GM10248 (cell line): Measurements from ENCODE around the gene CHSY1.

Source experiments
- CTCF ChIA-PET: fragments of 300-600 bp; sonication (Branson Sonifier 250); formaldehyde crosslinking; extraction: SDS; loops from one replicate; lab custom pipeline; 2021; ENCODE audit warnings: antibody characterized with exemption; lab: Yijun Ruan, JAX
- POLR2A ChIA-PET: fragments of 350-650 bp; sonication (Branson Sonifier 250); formaldehyde crosslinking; extraction: SDS; loops from one replicate; lab custom pipeline; 2020; ENCODE audit warnings: antibody characterized with exemption; lab: Yijun Ruan, JAX
- DNase-seq: peaks from one replicate; pipeline ENCODE4 v3.0.0; 2012; ENCODE audit errors: extremely low spot score
- TF ChIP-seq, protein P1 (sequence below): IDR thresholded peaks from 2 replicates; pipeline ENCODE4 v1.5.1; 2012; ENCODE audit warnings: mild to moderate bottlenecking, low read depth; ENCODE audit errors: extremely low read depth, missing control alignments, control extremely low read depth

Gene CHSY1

DNA sequence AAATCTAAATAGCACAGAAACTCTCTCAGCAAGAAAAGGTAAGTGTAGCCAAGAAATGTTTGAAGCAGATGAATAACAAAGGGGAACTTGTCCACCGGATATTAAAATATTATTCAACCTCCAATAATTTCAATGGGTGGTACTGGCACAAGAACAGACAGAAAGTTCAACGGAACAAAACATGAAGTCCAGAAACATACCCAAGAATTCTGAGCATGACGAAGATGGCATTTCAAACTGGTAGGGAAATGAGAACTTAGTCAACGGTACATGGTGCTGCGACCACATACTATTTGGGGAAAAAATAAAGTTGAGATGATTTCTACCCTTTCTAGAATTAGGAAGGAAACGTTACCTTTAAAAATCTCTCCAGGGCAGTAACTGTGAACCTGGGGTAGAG lies 5.5 kb downstream of the CHSY1 start:
- no peak for DNase-seq

GRCh38 chr15:101244889-101245668 lies 6.8 kb downstream of the CHSY1 start:
- TF ChIP-seq, protein P1, sequence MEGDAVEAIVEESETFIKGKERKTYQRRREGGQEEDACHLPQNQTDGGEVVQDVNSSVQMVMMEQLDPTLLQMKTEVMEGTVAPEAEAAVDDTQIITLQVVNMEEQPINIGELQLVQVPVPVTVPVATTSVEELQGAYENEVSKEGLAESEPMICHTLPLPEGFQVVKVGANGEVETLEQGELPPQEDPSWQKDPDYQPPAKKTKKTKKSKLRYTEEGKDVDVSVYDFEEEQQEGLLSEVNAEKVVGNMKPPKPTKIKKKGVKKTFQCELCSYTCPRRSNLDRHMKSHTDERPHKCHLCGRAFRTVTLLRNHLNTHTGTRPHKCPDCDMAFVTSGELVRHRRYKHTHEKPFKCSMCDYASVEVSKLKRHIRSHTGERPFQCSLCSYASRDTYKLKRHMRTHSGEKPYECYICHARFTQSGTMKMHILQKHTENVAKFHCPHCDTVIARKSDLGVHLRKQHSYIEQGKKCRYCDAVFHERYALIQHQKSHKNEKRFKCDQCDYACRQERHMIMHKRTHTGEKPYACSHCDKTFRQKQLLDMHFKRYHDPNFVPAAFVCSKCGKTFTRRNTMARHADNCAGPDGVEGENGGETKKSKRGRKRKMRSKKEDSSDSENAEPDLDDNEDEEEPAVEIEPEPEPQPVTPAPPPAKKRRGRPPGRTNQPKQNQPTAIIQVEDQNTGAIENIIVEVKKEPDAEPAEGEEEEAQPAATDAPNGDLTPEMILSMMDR: no peak
- CTCF ChIA-PET: interaction anchor here (0.8 to 5.8 kb wide), 12 partner anchors 9 to 396 kb away, joined by 3 to 46 read pairs (median 3); no protein-coding TSS in a partner anchor
- DNase-seq: no peak
- POLR2A ChIA-PET: no interaction called here

More for the DNA sequence above, 5.5 kb downstream of the CHSY1 start:
- CTCF ChIA-PET: interaction anchor here (1.1 to 5.8 kb wide), 5 partner anchors 10 to 235 kb away, joined by 3 to 46 read pairs (median 4); no protein-coding TSS in a partner anchor
- POLR2A ChIA-PET: no interaction called here
- TF ChIP-seq, protein P1: no peak

DNA sequence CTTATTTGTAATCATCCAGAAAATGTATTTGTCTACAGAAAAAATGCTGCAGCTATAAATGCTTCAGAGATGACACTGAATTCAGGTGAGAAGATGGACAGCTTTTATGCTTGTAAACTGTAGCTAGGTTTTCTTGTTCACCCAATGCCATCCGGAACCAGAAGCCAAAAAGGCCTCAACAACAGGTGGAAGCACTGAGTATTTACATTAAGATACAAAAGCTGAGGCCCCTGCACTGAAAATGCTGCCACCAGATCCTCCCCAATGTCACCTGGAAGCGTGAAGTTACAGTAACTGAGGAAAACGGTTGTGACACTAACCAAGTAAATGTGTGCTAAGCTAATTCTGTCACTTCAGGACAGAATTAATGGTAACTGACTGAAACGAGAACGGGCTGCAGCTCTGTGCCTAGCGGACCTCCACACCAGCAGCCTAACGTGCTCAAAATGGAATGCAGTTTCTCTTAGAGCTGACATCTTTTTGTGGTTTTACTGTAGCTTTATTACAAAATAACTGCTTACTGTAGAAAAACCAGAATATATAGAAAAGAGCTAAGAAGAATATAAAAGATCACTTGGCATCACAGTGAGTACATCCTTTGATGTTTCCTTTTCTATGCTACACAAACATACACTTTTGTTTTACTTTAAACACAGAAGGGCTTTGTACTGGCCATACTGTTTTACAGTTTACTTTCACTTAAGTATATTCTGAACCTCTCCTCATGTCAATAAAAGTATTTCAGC lies 7.6 kb downstream of the CHSY1 start:
- TF ChIP-seq, protein P1: no peak
- no peak for DNase-seq
- ChIA-PET CTCF (interaction anchor here (0.8 to 5.8 kb wide), 7 partner anchors 8 to 397 kb away, joined by 3 to 46 read pairs (median 4); no protein-coding TSS in a partner anchor), POLR2A (no interaction called here)

DNA sequence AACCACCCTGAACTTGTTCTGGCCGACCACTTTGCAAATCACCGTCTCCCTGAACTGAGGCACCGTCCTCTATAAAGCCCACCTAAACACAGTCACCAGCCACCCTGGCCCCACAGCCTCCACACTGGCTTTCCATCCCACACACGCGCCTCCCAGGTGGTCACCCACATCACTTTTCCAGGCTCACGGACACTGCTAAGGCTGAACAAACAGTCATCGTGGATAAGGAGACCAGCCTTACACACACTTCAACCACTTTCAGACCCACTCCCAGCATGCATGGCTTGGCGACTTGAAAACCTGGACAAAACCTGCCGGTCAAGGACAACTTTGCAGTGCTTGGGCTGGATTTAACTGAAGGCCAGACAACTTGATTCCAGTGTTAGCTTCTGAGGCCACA lies 8.4 kb downstream of the CHSY1 start:
- DNase-seq: no peak
- POLR2A ChIA-PET: interaction anchor here (1.1 kb wide), 1 partner anchor 9 kb away, joined by 8 read pairs; the partner anchor contains the start of gene CHSY1
- TF ChIP-seq, protein P1: no peak
- CTCF ChIA-PET: interaction anchor here (1.1 to 5.8 kb wide), 6 partner anchors 8 to 235 kb away, joined by 3 to 46 read pairs (median 6); partner anchors contain the start of gene CHSY1

- CTCF ChIA-PET: interaction anchor here (1.1 to 5.8 kb wide), 5 partner anchors 9 to 235 kb away, joined by 3 to 46 read pairs (median 6); partner anchors contain the start of gene CHSY1
- POLR2A ChIA-PET: interaction anchor here (1.1 kb wide), 1 partner anchor 9 kb away, joined by 8 read pairs; the partner anchor contains the start of gene CHSY1
- DNase-seq: no peak
- TF ChIP-seq, protein P1: no peak
Measured at GRCh38 chr15:101242999-101243336, 8.9 kb downstream of the CHSY1 start.
